Muscle layer of colon (tissue), 2 donors: ENCODE measurements around the gene COL4A1.
A peak's percentile ranks its signal among the peaks of the same experiment; 100 is the strongest.

Experiments
- H3K27ac ChIP-seq: one replicate; pipeline ENCODE4 v1.7.0; 2013; ENCODE audit warnings: low read depth, mild to moderate bottlenecking, low read length, moderate library complexity
- H3K27me3 ChIP-seq, 2 donors: one replicate each; pipeline ENCODE4 v1.7.0; 2013; ENCODE audit warnings: low read length in 2 of 2, mild to moderate bottlenecking in 2 of 2; ENCODE audit not compliant: insufficient read depth in 2 of 2, control insufficient read depth in 1 of 2
- H3K36me3 ChIP-seq: one replicate; pipeline ENCODE4 v1.7.0; 2013; ENCODE audit warnings: mild to moderate bottlenecking, low read length; ENCODE audit not compliant: insufficient read depth
- H3K4me1 ChIP-seq: one replicate; pipeline ENCODE4 v1.7.0; 2013; ENCODE audit warnings: mild to moderate bottlenecking, low read length; ENCODE audit not compliant: insufficient read depth
- H3K4me3 ChIP-seq, 2 donors: one replicate each; pipeline ENCODE4 v1.7.0; 2013; ENCODE audit warnings: low read length in 2 of 2, low read depth in 1 of 2, mild to moderate bottlenecking in 1 of 2, moderate library complexity in 1 of 2
- H3K9ac ChIP-seq: one replicate; pipeline ENCODE4 v1.7.0; 2013; ENCODE audit warnings: low read length
- H3K9me3 ChIP-seq: one replicate; pipeline ENCODE4 v1.7.0; 2013; ENCODE audit warnings: mild to moderate bottlenecking, low read length
- donor health status: abdominal sarcoma.
- donor health status: Adenocarcinoma of cecum.

COL4A1 gene

DNA sequence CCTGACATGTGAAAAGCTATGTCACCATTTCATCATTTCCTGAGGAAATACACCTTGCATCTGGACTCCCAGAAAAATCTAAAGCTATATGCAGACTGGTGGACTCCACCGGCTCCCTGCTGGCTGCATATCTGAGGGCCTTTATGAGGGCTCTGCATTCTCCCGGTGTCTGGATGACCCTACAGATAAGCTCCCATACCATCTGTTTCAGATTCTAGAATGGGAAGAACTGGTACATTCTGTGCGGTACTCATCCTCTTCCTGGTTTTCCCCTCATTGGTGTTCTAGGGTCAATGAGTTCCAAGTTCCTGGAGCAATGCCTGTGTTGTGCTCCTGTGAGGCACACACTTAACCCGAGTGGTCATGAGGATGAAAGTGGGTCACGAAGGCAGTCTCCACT is 60.4 kb downstream of the COL4A1 start:
- peaks cover 84% of the 10 kb centered on the region for H3K4me1 ChIP-seq
- no peak overlapping the region for H3K4me3 ChIP-seq
- no peaks in the 10 kb centered on the region for H3K27me3 ChIP-seq
- no peak overlapping the region for H3K9ac ChIP-seq
- H3K27ac ChIP-seq, result peak overlapping the region; percentile 62
- H3K36me3 ChIP-seq, result no peaks in the 10 kb centered on the region
- H3K9me3 ChIP-seq, result no peaks in the 10 kb centered on the region

DNA sequence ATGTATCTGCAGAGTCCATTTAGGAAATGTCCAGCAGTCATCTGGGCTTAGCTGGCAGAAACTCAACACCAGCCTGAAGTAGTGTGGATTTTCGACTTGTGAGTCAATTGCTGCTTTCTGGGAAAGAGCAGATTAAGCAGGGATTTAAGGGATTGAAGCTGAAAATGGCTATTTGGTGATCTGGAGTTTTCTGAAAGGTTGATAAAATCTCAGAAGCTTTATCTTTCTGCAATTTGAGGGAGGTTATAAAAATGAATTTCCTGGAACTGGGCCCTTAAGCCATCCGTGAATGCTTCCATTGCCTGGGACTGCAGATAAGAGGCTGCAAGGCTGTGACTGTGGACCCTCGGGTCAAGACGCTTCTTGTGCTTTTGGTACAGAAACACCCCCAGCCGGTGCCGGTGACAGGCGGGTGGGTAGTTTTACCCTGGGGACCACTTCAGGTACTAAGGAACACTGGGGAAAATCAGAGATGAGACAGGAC is 61.5 kb downstream of the COL4A1 start:
- no peak overlapping the region for H3K9ac ChIP-seq
- peaks cover 81% of the 10 kb centered on the region for H3K4me1 ChIP-seq
- no peaks in the 10 kb centered on the region for H3K9me3 ChIP-seq
- H3K4me3 ChIP-seq, result no peak overlapping the region
- no peaks in the 10 kb centered on the region for H3K27me3 ChIP-seq
- peak overlapping the region; percentile 17 for H3K27ac ChIP-seq
- H3K36me3 ChIP-seq, result no peaks in the 10 kb centered on the region

DNA sequence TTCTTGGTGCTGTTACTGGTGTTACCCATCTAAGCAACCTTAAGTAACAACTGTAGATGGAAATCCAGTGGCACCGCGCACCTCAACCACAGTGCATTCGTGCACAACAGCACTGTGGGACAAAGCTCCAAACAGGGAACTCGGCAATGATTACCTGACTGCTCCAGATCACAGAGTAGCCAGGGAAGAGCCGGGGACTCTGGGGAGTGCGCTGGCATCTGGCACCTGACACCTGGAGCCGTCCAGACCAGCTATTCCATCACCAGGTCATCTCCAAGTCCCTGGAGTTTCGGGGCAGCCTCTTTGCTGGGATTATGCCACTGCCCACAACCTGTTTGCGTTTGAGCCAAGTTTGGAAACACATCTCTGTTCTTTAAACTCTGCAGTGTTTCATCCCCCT is 62.0 kb downstream of the COL4A1 start:
- Histone ChIP-seq H3K36me3 (no peaks in the 10 kb centered on the region), H3K27me3 (no peaks in the 10 kb centered on the region), H3K9me3 (no peaks in the 10 kb centered on the region), H3K9ac (no peak overlapping the region), H3K4me3 (no peak overlapping the region), H3K4me1 (peaks cover 80% of the 10 kb centered on the region), H3K27ac (peak overlapping the region; percentile 17)

DNA sequence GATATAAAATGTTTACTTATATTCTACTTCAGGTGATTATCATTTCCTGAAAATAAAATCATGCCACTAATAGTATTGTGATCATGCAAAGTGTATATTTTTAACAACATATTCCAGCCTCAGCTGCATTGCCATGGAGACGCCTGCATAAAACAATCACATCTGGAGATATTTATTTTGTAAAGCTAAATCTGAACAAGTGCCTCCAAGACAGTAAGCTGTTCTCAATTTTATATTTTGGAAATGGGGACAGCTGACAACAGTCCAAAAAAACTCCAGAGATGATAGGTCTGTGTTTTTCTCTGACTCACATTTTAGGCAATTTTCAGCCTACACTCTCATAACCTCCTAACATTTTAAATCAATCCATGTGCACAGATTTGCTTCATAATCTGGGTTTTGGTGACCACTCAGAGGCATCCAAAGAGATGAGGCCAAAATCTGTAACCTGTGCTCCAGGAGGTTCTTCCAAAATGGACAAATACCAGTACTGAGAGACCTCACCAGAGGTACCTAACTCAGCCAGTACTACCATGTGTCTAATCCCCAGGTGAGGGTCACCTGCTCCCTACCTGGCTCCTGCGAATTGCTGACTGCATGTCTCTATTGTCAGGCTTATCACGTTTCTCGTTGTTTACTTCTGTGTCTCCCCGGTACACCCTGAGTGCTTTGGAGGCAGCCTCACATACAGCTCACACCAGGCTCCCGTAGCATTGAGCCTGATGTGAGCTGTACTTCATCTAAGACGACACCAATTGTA is 62.7 kb downstream of the COL4A1 start:
- Histone ChIP-seq H3K4me1 (peaks cover 81% of the 10 kb centered on the region), H3K4me3 (no peak overlapping the region), H3K9ac (no peak overlapping the region), H3K27ac (peak overlapping the region; percentile 55), H3K27me3 (no peaks in the 10 kb centered on the region), H3K9me3 (no peaks in the 10 kb centered on the region), H3K36me3 (no peaks in the 10 kb centered on the region)

DNA sequence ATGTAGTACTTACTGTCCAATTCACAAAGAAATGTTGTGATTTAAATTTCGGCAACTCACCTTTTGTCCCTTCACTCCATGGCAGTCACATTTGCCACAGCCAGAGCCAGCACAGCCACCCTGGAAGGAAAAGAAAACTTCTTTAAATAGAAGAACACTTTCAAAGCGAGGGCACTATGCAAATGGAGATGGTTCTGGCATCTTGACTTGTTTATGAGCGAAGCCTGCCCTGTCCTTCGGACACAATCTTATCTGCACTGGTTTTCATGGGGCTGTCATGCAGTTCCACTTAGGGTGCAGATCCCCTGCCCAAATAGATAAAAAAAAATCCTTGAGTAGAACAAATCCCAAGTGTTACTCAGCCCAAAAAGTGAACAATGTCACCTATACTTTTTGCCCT is 64.3 kb downstream of the COL4A1 start:
- no peaks in the 10 kb centered on the region for H3K27me3 ChIP-seq
- H3K9me3 ChIP-seq, result no peaks in the 10 kb centered on the region
- no peak overlapping the region for H3K4me3 ChIP-seq
- no peaks in the 10 kb centered on the region for H3K36me3 ChIP-seq
- H3K9ac ChIP-seq, result no peak overlapping the region
- peaks cover 82% of the 10 kb centered on the region for H3K4me1 ChIP-seq
- H3K27ac ChIP-seq, result peak overlapping the region; percentile 6

DNA sequence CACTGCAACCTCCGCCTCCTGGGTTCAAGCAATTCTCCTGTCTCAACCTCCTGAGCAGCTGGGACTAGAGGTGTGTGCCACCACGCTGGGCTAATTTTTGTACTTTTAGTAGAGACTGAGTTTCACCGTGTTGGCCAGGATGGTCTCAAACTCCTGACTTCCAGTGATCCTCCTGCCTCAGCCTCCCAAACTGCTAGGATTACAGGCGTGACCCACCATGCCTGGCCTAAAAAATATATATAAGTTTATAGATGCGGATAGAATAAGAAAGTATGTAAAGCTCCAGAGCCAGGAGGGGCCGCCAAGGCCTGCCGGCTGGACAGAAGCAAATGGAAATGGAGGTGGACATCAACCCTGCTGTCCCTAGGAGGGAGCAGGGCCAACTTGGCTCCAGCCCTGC is 66.0 kb downstream of the COL4A1 start:
- H3K27me3 ChIP-seq, result no peaks in the 10 kb centered on the region
- peaks cover 6% of the 10 kb centered on the region for H3K36me3 ChIP-seq
- H3K4me3 ChIP-seq, result no peak overlapping the region
- peaks cover 84% of the 10 kb centered on the region for H3K4me1 ChIP-seq
- no peak overlapping the region for H3K9ac ChIP-seq
- H3K27ac ChIP-seq, result peak overlapping the region; percentile 8
- H3K9me3 ChIP-seq, result no peaks in the 10 kb centered on the region

DNA sequence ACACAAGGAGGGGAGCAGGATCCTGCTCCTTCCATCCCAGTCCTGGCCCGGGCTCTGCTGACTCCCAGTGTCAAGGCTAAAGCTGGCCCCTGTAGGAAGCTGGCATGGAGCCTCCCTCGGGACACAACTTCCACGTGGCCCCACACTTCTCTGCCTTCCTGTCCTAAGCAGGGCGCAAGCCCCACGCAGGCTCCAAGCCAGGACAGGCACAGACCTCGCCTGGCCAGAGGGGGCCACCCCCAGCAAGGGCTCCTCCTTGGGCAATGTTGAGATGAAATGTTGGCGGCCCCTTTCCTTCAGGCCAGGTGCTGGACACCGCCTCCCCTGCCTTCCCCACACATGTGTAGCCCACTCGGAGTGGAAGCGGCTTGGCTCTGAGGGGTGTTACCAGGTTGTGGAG is 66.6 kb downstream of the COL4A1 start:
- H3K4me1 ChIP-seq, result peaks cover 81% of the 10 kb centered on the region
- H3K9me3 ChIP-seq, result no peaks in the 10 kb centered on the region
- H3K27ac ChIP-seq, result peak overlapping the region; percentile 5

DNA sequence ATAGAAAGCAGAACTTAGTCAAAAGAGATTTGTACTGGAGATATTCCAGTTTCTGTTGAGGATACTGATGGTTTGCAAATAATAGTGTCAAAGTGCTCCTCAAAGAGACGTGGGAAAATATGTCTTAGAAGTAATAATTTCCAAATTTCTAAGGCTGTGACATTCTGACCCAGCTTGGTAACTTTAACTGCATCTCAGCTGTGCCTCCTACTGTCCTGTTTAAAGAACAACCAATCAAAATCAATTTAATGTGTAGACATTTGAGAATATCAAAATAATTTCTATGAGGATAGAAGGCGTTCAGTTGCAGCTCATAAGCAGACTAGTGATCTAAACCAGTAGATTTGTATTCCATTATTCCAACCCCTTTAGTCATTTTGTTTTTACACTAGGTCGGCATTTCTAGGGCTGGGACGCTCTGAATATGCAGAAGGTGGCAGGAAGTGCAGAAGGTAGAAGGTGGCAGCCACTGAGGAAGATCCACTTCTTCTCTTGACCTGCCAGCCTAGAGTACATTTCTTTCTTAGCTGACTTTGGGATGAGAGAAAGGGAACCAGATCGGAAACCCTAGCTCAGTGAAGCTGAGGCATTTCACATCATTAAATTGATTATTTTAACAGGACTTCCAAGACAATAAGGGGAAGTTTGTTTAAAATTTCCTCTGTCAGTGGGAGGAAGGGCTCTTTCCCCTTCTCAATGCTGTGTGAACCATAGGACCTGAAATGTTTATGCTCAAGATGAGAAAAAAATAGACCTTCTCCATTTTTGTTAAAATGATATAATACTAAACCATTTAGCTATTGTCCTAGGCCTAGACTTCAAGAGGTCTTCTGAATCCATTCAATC is 67.5 kb downstream of the COL4A1 start:
- peaks cover 72% of the 10 kb centered on the region for H3K4me1 ChIP-seq
- H3K9me3 ChIP-seq, result no peaks in the 10 kb centered on the region
- H3K36me3 ChIP-seq, result peaks cover 6% of the 10 kb centered on the region
- no peak overlapping the region for H3K4me3 ChIP-seq
- peak overlapping the region; percentile 65 for H3K27ac ChIP-seq
- H3K27me3 ChIP-seq, result no peaks in the 10 kb centered on the region
- no peak overlapping the region for H3K9ac ChIP-seq

More for the DNA sequence above, 66.6 kb downstream of the COL4A1 start:
- Histone ChIP-seq H3K36me3 (peaks cover 6% of the 10 kb centered on the region), H3K4me3 (no peak overlapping the region), H3K9ac (no peak overlapping the region), H3K27me3 (no peaks in the 10 kb centered on the region)

DNA sequence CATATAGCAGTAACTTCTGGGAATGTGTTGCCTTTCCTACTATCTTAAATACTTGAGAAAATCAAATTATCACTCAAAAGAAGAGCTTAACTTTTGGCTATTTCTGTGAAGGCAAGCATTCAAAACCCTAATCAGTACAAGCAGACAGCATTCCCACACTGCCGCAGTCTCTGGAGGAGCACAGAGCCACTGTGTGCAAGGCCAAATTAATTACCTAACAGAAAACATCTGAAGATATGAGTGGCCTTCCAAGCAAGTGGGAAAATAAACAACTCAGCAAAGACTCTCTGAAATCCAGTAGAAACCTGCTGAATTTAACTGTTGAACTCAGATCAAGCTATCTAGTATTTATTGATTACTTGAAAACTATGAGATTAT is 68.2 kb downstream of the COL4A1 start:
- no peaks in the 10 kb centered on the region for H3K9me3 ChIP-seq
- H3K9ac ChIP-seq, result no peak overlapping the region
- peak overlapping the region; percentile 65 for H3K27ac ChIP-seq
- peaks cover 71% of the 10 kb centered on the region for H3K4me1 ChIP-seq
- no peak overlapping the region for H3K4me3 ChIP-seq
- peaks cover 6% of the 10 kb centered on the region for H3K36me3 ChIP-seq
- no peaks in the 10 kb centered on the region for H3K27me3 ChIP-seq

DNA sequence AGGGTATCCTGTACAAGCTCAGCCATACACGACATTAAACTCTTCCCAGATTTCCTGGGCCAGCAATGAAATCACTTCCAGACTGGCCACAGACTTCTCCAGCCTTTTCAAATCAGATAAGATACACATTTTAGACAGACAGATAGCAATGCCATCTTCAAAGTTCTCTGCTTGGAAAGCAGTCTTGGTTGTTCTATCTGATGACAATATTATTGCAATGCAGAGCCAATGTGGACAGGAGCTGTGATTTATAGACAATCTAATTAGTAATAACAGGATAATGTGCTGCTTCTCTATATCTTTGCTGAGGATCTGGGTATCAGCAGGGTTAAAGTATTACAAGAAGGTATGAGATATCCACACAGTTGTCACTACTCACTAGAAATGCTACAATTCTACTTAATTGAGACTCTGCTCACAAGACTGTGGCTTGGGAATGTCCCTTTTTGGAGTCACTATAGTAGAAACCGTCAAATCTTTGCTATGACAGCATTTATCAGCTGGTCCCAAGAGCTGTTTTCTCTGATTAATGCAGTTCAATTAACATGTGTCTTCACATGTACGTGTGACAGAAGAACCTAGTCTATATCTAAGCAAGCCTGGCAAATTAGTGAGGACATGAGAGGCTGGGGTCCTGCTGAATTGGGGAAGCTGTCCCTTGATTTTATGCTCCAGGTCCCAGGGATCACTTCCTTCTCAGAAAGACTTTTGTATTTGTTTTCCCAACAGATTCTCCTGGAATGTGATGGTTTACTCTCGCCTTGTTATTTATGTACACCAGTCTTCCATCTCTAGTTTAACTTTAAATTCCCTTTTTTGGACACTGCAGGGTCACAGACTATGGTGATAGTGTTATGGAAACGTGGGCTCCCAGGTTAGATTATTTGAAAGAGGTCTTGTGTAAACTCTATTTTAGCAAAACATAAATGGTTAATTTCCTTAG is 68.8 kb downstream of the COL4A1 start:
- H3K9me3 ChIP-seq, result no peaks in the 10 kb centered on the region
- no peaks in the 10 kb centered on the region for H3K27me3 ChIP-seq
- H3K9ac ChIP-seq, result no peak overlapping the region
- peak overlapping the region; percentile 65 for H3K27ac ChIP-seq
- H3K4me3 ChIP-seq, result no peak overlapping the region
- H3K4me1 ChIP-seq, result peaks cover 74% of the 10 kb centered on the region
- peaks cover 6% of the 10 kb centered on the region for H3K36me3 ChIP-seq

DNA sequence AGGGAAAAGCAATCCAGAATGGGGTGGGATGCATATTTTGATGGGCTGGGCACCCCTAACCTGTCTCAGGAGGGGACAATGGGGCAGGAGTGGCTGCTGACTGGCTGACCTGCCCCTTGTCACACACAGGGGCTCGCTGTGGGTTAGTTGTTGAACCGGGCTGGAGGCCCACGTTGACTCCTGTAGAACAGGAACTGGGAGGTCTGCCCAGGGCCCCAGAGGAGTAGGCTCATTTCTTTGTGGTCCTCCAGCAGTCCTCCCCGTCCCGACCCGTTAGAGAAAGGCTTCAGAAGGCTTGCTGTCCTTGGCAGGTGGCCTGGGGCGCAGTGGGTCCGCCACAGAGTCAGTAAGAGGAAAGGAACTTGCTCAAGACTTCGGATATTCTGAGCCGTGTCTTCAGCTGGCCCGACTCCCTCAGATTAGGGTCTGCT is 70.1 kb downstream of the COL4A1 start:
- peak overlapping the region; percentile 28 for H3K9ac ChIP-seq

More for the DNA sequence above, 70.1 kb downstream of the COL4A1 start:
- H3K9me3 ChIP-seq, result no peaks in the 10 kb centered on the region
- H3K27me3 ChIP-seq, result no peaks in the 10 kb centered on the region
- peaks cover 78% of the 10 kb centered on the region for H3K4me1 ChIP-seq
- H3K4me3 ChIP-seq, result no peak overlapping the region
- H3K27ac ChIP-seq, result peak overlapping the region; percentile 60
- H3K36me3 ChIP-seq, result peaks cover 6% of the 10 kb centered on the region
